GM23338 (cell line): Measurements from ENCODE around the gene SYNGR3. TPM values are rescaled to one million over a fixed set of nuclear protein-coding genes. Genes with fewer than 3 reads are reported as not detected.

Experiments
- ATAC-seq: fragments of 200-7000 bp; cut with Tn5 transposase; 3 replicates; pipeline ENCODE4 v1.9.1; 2020
- DNase-seq: peaks from one replicate; pipeline ENCODE4 v3.0.0-alpha.2; 2015; ENCODE audit warnings: low spot score
- H2AFZ ChIP-seq: fragments of 200-600 bp; sonication (generic); 2 replicates; pipeline ENCODE4 v1.8.0; 2016; ENCODE audit warnings: antibody characterized with exemption, mild to moderate bottlenecking, moderate library complexity
- H3F3A ChIP-seq: fragments of 200-600 bp; sonication (generic); replicated peaks from 2 replicates; pipeline ENCODE4 v1.8.0; 2017; ENCODE audit warnings: antibody characterized with exemption, mixed run types, low read depth
- H3K27ac ChIP-seq: fragments of 200-600 bp; sonication (generic); 2 replicates; pipeline ENCODE4 v1.6.1; 2016; ENCODE audit warnings: low read depth
- H3K27me3 ChIP-seq: fragments of 200-600 bp; sonication (generic); 2 replicates; pipeline ENCODE4 v1.8.0; 2016; ENCODE audit warnings: mild to moderate bottlenecking, mixed run types, moderate library complexity; ENCODE audit not compliant: insufficient read depth
- H3K36me3 ChIP-seq: fragments of 200-600 bp; sonication (generic); 2 replicates; pipeline ENCODE4 v1.8.0; 2016; ENCODE audit warnings: mild to moderate bottlenecking; ENCODE audit not compliant: insufficient read depth
- H3K4me1 ChIP-seq: fragments of 200-600 bp; sonication (generic); 2 replicates; pipeline ENCODE4 v1.8.0; 2016; ENCODE audit warnings: mild to moderate bottlenecking, moderate library complexity; ENCODE audit not compliant: insufficient read depth
- H3K4me2 ChIP-seq: fragments of 200-600 bp; sonication (generic); 2 replicates; pipeline ENCODE4 v1.7.1; 2017; ENCODE audit warnings: mixed run types
- H3K4me3 ChIP-seq: fragments of 200-600 bp; sonication (generic); 2 replicates; pipeline ENCODE4 v1.6.1; 2016; ENCODE audit warnings: mixed run types
- H3K79me2 ChIP-seq: fragments of 200-600 bp; sonication (generic); replicated peaks from 2 replicates; pipeline ENCODE4 v1.8.0; 2017; ENCODE audit warnings: mild to moderate bottlenecking; ENCODE audit not compliant: insufficient read depth
- H3K9me2 ChIP-seq: fragments of 200-600 bp; sonication (generic); 2 replicates; pipeline ENCODE4 v1.8.0; 2017; ENCODE audit not compliant: insufficient read depth
- H4K20me1 ChIP-seq: fragments of 200-600 bp; sonication (generic); replicated peaks from 2 replicates; pipeline ENCODE4 v1.8.0; 2017; ENCODE audit warnings: mild to moderate bottlenecking; ENCODE audit not compliant: insufficient read depth
- H3K27ac Mint-ChIP-seq: 2 replicates; pipeline ENCODE4 v1.8.0; 2020; ENCODE audit warnings: inconsistent platforms, mild to moderate bottlenecking, moderate library complexity, mixed read lengths
- H3K27me3 Mint-ChIP-seq: 3 replicates; pipeline ENCODE4 v1.8.0; 2022; ENCODE audit warnings: low read depth, mild to moderate bottlenecking, moderate library complexity, mixed read lengths, inconsistent platforms; ENCODE audit not compliant: insufficient read depth, poor library complexity
- H3K36me3 Mint-ChIP-seq: 3 replicates; pipeline ENCODE4 v1.8.0; 2021; ENCODE audit warnings: low read depth, mild to moderate bottlenecking, inconsistent platforms, moderate library complexity, mixed read lengths
- H3K4me1 Mint-ChIP-seq: 3 replicates; pipeline ENCODE4 v1.8.0; 2020; ENCODE audit warnings: mild to moderate bottlenecking, inconsistent platforms, mixed read lengths
- H3K4me3 Mint-ChIP-seq: 3 replicates; pipeline ENCODE4 v1.8.0; 2021; ENCODE audit warnings: moderate library complexity, mild to moderate bottlenecking, inconsistent platforms, mixed read lengths
- H3K9me3 Mint-ChIP-seq: 3 replicates; pipeline ENCODE4 v1.8.0; 2020; ENCODE audit warnings: moderate library complexity, mild to moderate bottlenecking, inconsistent platforms, mixed read lengths
- CREB1 ChIP-seq: fragments of 250-450 bp; sonication (Bioruptor Pico); IDR thresholded peaks from 2 replicates; pipeline ENCODE4 v1.5.0; 2020; ENCODE audit warnings: low read depth, mild to moderate bottlenecking, moderate library complexity
- CTCF ChIP-seq, 2 experiments: fragments of 200-600 bp in 1 of 2; sonication (generic) in 1 of 2; conservative IDR thresholded peaks; 2 replicates each; pipeline versions ENCODE4 v1.5.1 to v1.6.1; 2016 to 2017; ENCODE audit warnings: antibody characterized with exemption in 2 of 2, low read depth in 2 of 2, mild to moderate bottlenecking in 2 of 2, moderate library complexity in 1 of 2
- ETS1 ChIP-seq: IDR thresholded peaks from 2 replicates; pipeline ENCODE4 v1.6.1; 2016; ENCODE audit warnings: antibody characterized with exemption
- EZH2 ChIP-seq: fragments of 200-600 bp; sonication (generic); IDR thresholded peaks from one replicate; pipeline ENCODE4 v1.8.0; 2017; ENCODE audit warnings: antibody characterized with exemption, mild to moderate bottlenecking, low read depth; ENCODE audit not compliant: unreplicated experiment
- NANOG ChIP-seq: IDR thresholded peaks from 2 replicates; pipeline ENCODE4 v1.6.1; 2016; ENCODE audit warnings: antibody characterized with exemption, borderline replicate concordance
- POLR2AphosphoS5 ChIP-seq: IDR thresholded peaks from 2 replicates; pipeline ENCODE4 v1.6.1; 2016; ENCODE audit warnings: antibody characterized with exemption, low read depth
- STAT1 ChIP-seq: IDR thresholded peaks from one replicate; pipeline ENCODE4 v1.6.1; 2016; ENCODE audit warnings: antibody characterized with exemption; ENCODE audit not compliant: unreplicated experiment
- ZNF114 ChIP-seq: fragments of 250-450 bp; sonication (Bioruptor Pico); IDR thresholded peaks from 2 replicates; pipeline ENCODE4 v1.5.0; 2020; ENCODE audit warnings: mild to moderate bottlenecking, moderate library complexity
- ZNF331 ChIP-seq: fragments of 250-450 bp; sonication (Bioruptor Pico); IDR thresholded peaks from 2 replicates; pipeline ENCODE4 v1.5.0; 2020; ENCODE audit warnings: low read depth, mild to moderate bottlenecking, moderate library complexity
- polyA plus RNA-seq: library from polyadenylated mRNA; unstranded; fragments of >200 nt; fragmentation: Nextera tagmentation; extraction: Ambion mirVana; gene quantifications from 2 replicates; pipeline ENCODE4 v1.2.1, GENCODE V29; 2016
- total RNA-seq: library from RNA; depleted of rRNA; stranded (reverse); fragments of >200 nt; shearing (Covaris generic); gene quantifications from 2 replicates; pipeline ENCODE4 v1.2.3, GENCODE V29; 2014
- TF ChIP-seq, protein P1 (sequence below): IDR thresholded peaks from one replicate; pipeline ENCODE4 v1.6.1; 2018; ENCODE audit warnings: antibody characterized with exemption; ENCODE audit not compliant: unreplicated experiment

The SYNGR3 gene
- total and polyA plus RNA-seq, 2 experiments from 2014 or later, result 45.4 to 77.7 TPM

GRCh38 chr16:1959269-1960039 is 30.3 kb upstream of the SYNGR3 start, which contains the start of gene NDUFB10 (continued):
- TF ChIP-seq CTCF (conservative IDR thresholded peaks at IDR 0.05; ENCODE audit: low read depth in 2 of 2) (peak; percentile 44 to 70; a peak in 3 of 4 replicates), ZNF114 (CRISPR knock-in tag) (no peak)

DNA sequence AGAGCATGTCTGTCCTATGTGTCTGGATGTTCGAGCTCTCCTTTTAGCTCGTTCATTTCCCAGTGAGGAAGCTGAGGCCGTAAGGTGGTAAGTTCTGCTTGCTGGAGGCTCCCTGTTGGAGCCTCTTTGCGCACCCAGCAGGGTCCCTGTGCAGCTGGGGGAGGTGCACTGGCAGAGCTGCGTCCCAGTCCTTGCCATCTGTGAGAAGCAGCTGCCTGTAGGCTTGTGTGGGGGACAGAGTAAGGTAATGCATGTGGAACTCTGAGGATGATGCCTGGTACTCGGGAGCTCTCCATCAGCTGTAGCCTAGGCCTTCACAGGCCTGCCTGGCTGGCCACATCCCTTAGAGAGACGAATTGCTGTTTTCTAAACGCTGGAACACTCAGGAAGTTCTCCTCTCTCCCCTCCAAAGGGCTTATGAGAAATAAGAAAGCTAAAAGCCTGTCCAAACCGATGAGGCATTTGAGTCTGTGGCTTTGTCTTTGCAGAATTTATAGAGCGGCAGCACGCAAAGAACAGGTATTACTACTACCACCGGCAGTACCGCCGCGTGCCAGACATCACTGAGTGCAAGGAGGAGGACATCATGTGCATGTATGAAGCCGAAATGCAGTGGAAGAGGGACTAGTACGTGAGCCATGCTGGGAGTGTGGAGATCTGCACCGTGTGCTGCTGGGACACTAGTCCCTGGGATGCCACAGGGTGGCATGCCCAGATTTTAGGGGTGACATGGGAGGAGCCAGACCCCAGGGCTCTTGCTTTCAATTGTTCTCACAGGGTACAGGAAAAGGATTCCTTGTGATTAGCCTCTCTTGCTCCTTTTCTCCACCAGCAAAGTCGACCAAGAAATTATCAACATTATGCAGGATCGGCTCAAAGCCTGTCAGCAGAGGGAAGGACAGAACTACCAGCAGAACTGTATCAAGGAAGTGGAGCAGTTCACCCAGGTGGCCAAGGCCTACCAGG is 28.8 kb upstream of the SYNGR3 start:
- peak overlapping the region; percentile 89 for H3K4me3 ChIP-seq
- H3F3A ChIP-seq, result peaks cover 49% of the 10 kb centered on the region
- H3K9me3 Mint-ChIP-seq, result peaks cover 8% of the 10 kb centered on the region; the same call in 2 of the 3 replicates
- H3K4me1 Mint-ChIP-seq, result peaks cover 33% of the 10 kb centered on the region
- H3K27me3 ChIP-seq, result no peaks in the 10 kb centered on the region
- peak overlapping the region; percentile 84; the same call in 1 of the 2 replicates for H3K27ac ChIP-seq
- DNase-seq (no peak), ATAC-seq (peak; percentile 21)
- no peak for TF ChIP-seq NANOG
- TF ChIP-seq POLR2AphosphoS5, result peak; percentile 80
- H3K36me3 Mint-ChIP-seq, result peaks cover 44% of the 10 kb centered on the region
- H3K27ac Mint-ChIP-seq, result peak overlapping the region; percentile 90
- H4K20me1 ChIP-seq, result peaks cover 27% of the 10 kb centered on the region
- no peaks in the 10 kb centered on the region for H3K9me2 ChIP-seq
- no peak overlapping the region for H2AFZ ChIP-seq
- H3K79me2 ChIP-seq, result peaks cover 43% of the 10 kb centered on the region
- peaks cover 25% of the 10 kb centered on the region for H3K36me3 ChIP-seq
- peaks cover 55% of the 10 kb centered on the region for H3K27me3 Mint-ChIP-seq
- peaks cover 37% of the 10 kb centered on the region; the same call in 1 of the 2 replicates for H3K4me1 ChIP-seq
- peak overlapping the region; percentile 92 for H3K4me3 Mint-ChIP-seq
- peak overlapping the region; percentile 91 for H3K4me2 ChIP-seq

DNA sequence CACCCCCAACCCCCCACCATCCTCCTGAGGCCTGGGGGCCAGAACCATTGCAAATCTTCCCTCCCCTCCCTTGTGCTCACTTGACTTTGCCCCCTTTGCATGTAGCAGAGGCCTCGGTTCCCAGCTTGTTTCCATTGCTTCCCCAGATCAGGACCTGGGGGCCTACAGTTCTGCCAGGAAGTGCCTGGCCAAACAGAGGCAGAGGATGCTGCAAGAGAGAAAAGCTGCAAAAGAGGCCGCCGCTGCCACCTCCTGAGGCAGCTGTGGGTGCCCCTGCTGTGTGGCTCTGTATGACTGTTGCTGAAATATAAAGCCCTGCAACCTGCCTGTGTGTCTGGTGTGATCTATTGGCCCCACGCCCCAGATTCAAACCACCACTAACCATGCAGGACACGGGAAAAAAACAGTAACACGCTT is 28.1 kb upstream of the SYNGR3 start:
- peak overlapping the region; percentile 55 for H3K4me2 ChIP-seq
- peaks cover 49% of the 10 kb centered on the region for H3F3A ChIP-seq
- H3K4me3 ChIP-seq, result peak overlapping the region; percentile 36; the same call in 1 of the 2 replicates
- TF ChIP-seq, protein P1, sequence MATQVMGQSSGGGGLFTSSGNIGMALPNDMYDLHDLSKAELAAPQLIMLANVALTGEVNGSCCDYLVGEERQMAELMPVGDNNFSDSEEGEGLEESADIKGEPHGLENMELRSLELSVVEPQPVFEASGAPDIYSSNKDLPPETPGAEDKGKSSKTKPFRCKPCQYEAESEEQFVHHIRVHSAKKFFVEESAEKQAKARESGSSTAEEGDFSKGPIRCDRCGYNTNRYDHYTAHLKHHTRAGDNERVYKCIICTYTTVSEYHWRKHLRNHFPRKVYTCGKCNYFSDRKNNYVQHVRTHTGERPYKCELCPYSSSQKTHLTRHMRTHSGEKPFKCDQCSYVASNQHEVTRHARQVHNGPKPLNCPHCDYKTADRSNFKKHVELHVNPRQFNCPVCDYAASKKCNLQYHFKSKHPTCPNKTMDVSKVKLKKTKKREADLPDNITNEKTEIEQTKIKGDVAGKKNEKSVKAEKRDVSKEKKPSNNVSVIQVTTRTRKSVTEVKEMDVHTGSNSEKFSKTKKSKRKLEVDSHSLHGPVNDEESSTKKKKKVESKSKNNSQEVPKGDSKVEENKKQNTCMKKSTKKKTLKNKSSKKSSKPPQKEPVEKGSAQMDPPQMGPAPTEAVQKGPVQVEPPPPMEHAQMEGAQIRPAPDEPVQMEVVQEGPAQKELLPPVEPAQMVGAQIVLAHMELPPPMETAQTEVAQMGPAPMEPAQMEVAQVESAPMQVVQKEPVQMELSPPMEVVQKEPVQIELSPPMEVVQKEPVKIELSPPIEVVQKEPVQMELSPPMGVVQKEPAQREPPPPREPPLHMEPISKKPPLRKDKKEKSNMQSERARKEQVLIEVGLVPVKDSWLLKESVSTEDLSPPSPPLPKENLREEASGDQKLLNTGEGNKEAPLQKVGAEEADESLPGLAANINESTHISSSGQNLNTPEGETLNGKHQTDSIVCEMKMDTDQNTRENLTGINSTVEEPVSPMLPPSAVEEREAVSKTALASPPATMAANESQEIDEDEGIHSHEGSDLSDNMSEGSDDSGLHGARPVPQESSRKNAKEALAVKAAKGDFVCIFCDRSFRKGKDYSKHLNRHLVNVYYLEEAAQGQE, result no peak
- TF ChIP-seq ETS1, result no peak
- TF ChIP-seq CTCF (conservative IDR thresholded peaks at IDR 0.05; ENCODE audit: low read depth in 2 of 2), result no peak
- no peak for TF ChIP-seq ZNF331 (CRISPR knock-in tag)
- TF ChIP-seq NANOG, result no peak
- no peak for TF ChIP-seq STAT1
- TF ChIP-seq POLR2AphosphoS5, result no peak
- TF ChIP-seq CREB1 (CRISPR knock-in tag), result no peak
- TF ChIP-seq EZH2, result no peak

More for the DNA sequence above, 28.1 kb upstream of the SYNGR3 start:
- H3K79me2 ChIP-seq, result peaks cover 46% of the 10 kb centered on the region
- ATAC-seq, result no peak
- peaks cover 27% of the 10 kb centered on the region for H4K20me1 ChIP-seq
- H3K36me3 Mint-ChIP-seq, result peaks cover 44% of the 10 kb centered on the region
- H3K9me2 ChIP-seq, result no peaks in the 10 kb centered on the region
- H3K27ac Mint-ChIP-seq, result peak overlapping the region; percentile 80
- H3K4me1 Mint-ChIP-seq, result peaks cover 33% of the 10 kb centered on the region
- H3K9me3 Mint-ChIP-seq, result peaks cover 8% of the 10 kb centered on the region; the same call in 2 of the 3 replicates
- H3K27me3 ChIP-seq, result no peaks in the 10 kb centered on the region
- DNase-seq, result no peak
- peaks cover 25% of the 10 kb centered on the region for H3K36me3 ChIP-seq
- no peak overlapping the region for H2AFZ ChIP-seq
- H3K27me3 Mint-ChIP-seq, result peaks cover 55% of the 10 kb centered on the region
- peaks cover 38% of the 10 kb centered on the region; the same call in 1 of the 2 replicates for H3K4me1 ChIP-seq
- H3K27ac ChIP-seq, result peak overlapping the region; percentile 93; the same call in 1 of the 2 replicates
- peak overlapping the region; percentile 91 for H3K4me3 Mint-ChIP-seq
